HG03521 (cell line): ENCODE results near the gene FBXL16.

Source experiments
- ATAC-seq: cut with Tn5 transposase; IDR thresholded peaks from one replicate; pipeline ENCODE4 v1.9.1; 2021; ENCODE audit warnings: mild to moderate bottlenecking, moderate library complexity; ENCODE audit not compliant: unreplicated experiment

FBXL16 gene

GRCh38 chr16:710500-711075 lies 5.0 kb upstream of the FBXL16 start:
- no peak for ATAC-seq

GRCh38 chr16:709566-710499 lies 4.2 kb upstream of the FBXL16 start:
- no peak for ATAC-seq

GRCh38 chr16:708959-709358 lies 3.4 kb upstream of the FBXL16 start:
- ATAC-seq: no peak

- no peak for ATAC-seq
These were observed 2.4 kb upstream of the FBXL16 start for GRCh38 chr16:708019-708418.

GRCh38 chr16:707062-707538 lies 1.5 kb upstream of the FBXL16 start:
- ATAC-seq: no peak

GRCh38 chr16:706189-707061 lies 824 bp upstream of the FBXL16 start:
- no peak for ATAC-seq

- no peak for ATAC-seq
These were observed 835 bp downstream of the FBXL16 start for GRCh38 chr16:704552-705380.

- no peak for ATAC-seq
These were observed 1.6 kb downstream of the FBXL16 start for GRCh38 chr16:704047-704446.

GRCh38 chr16:703406-703805 lies 2.2 kb downstream of the FBXL16 start:
- ATAC-seq: no peak

GRCh38 chr16:702341-702740 lies 3.3 kb downstream of the FBXL16 start:
- no peak for ATAC-seq

- ATAC-seq: no peak
These were observed 4.7 kb downstream of the FBXL16 start for GRCh38 chr16:700684-701584.

- no peak for ATAC-seq
These were observed 6.5 kb downstream of the FBXL16 start for GRCh38 chr16:698911-699671.

- no peak for ATAC-seq
These were observed 10.1 kb downstream of the FBXL16 start for GRCh38 chr16:695355-696089.

- no peak for ATAC-seq
These were observed 10.7 kb downstream of the FBXL16 start for GRCh38 chr16:694863-695354.

- ATAC-seq: no peak
These were observed 11.3 kb downstream of the FBXL16 start for GRCh38 chr16:694187-694862.

GRCh38 chr16:693766-694165 lies 11.8 kb downstream of the FBXL16 start:
- ATAC-seq: no peak

GRCh38 chr16:693364-693763 lies 12.2 kb downstream of the FBXL16 start:
- ATAC-seq: no peak
